ENCODE measurements around the gene C1QC.

C1QC gene

DNA sequence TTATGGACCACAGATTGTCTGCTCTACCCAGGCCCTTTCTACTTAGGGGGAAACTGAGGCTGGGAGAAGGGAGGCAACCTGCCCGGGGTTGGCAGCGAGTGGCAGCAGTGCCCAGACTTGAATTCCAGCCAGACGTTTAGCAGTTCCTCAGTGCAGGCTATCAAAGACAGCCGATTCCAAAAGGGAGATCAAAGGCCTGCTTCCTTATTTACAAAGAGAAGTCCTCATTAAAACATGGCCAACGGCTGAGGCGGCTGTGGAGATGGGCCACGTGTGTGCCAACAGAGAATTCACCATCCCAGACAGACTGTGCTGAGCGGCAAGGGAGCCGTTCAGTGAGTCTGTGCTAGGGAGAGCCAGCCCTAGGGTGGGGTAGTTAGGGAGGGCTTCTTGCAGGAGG, 37.3 kb downstream of the C1QC start:
- no peak for DNase-seq (ENCODE audit: low read depth, low spot score)

DNA sequence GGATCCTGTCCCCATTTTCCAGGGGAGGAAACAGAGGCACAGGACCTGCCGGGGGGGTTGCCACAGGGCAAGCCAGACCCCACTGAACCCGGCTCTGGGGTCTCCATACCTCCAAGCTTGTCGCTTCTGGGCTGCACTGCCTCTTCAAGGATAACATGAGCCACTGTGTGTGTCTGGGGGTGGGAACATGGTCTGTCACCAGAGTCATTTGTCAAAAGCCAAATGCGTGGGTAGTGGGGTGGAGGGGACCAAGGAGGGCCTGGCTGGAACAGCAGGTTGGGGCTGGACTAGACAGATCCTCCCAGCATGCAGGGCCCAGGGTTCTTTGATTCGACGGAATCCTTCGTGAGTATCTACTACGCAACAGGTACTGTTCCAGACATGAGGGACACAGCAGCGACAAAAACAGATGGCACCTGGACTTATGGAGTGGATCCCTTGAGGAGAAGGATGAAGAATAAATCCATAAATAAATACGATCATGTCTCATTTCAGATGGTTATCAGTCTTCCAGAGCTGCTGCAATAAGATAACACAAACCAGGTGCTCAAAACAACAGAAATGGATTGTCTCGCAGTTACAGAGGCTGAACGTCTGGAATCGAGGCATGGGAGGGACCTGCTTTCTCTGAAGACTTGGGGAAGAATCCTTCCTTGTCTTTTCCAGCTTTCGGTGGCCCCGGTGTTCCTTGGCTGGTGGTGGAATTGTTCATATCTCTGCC, 38.3 kb downstream of the C1QC start:
- DNase-seq (ENCODE audit: low read depth, low spot score): no peak

DNA sequence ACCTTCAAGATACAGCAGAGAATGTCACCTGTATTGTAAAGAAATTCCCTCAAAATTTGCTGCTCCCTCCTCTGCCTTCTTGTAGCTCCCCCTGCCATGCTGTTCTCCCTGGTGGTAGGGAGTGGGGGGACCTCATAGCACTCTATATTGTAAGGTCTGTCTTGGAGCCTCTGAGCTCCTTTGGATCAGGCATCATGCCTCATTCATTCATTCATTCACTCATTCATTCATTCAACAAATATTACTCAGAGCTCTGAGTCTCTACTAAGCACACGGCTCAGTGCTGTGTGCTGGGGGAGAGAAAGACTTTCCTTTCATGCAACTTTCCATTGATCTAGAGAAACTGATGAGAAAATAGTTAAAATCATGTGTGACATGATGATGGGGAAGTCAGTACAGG, 40.1 kb downstream of the C1QC start:
- no peak for DNase-seq (ENCODE audit: low read depth, low spot score)

DNA sequence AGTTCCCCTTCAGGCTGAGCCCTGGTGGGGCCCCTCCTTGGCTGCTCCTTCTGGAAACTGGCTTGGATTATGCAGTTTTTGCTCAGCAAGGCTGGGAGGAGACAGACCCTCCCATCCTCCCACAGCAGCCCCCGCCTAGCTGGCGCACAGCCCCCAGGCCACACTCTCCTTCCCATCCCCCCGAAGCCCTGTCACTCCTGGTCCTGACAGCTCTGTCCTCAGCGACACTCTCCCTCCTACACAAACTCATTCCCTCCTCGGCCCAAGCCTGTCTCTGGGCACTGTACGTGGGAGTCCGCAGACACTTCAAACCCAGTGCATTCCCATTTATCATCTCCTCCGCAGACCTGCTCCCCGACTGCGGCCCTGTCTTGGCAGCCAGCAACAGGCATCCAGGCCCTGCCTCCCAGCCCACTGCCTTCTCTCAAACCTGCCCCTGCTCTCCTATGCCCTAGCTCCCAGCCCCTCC, 42.2 kb downstream of the C1QC start:
- DNase-seq (ENCODE audit: low read depth, low spot score): peak; percentile 41

DNA sequence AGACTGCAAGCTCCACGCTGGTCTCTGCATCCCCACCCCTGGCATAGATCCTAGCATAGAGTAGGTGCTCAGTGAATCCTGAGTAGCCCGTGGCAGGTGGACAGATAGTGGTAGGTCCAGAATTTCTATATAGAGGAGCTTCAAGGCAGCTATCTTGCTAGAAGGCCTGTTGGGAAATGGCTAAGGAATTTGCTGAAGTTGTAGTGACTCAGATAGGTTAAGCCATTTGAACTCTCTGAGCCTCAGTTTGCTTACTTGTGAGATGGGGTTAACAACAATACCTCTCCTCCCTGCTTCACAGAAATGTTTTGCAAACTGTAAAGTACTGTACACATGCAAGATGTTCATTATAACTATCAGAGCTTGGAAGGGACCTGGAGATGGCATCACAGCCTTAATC, 43.8 kb downstream of the C1QC start:
- no peak for DNase-seq (ENCODE audit: low read depth, low spot score)

- no peak for DNase-seq (ENCODE audit: low read depth, low spot score)
Observed at GRCh38 chr1:22688466-22688865, 45.0 kb downstream of the C1QC start.

- peak; percentile 86 for DNase-seq (ENCODE audit: low read depth, low spot score)
Observed at GRCh38 chr1:22689505-22689904, 46.1 kb downstream of the C1QC start.

- no peak for DNase-seq (ENCODE audit: low read depth, low spot score)
Observed at GRCh38 chr1:22691031-22691753, 47.8 kb downstream of the C1QC start.

DNA sequence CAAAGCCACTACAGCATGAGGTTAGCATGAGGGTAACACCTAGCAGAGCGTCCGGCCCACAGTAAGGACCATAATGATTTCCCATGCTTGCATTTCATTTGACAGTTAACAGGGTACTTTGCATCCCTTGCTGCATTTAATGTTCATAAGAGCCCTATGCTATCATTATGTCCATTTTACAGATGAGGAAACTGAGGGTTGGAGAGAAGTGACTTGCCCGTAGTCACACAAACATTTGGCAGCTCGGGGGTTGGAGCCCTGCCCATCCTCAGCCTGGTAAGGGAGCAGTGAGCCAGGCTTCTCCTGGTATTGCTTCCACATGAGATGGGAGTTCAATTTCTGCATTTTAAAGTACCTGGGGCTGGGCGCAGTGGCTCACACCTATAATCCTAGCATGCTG, 50.7 kb downstream of the C1QC start:
- no peak for DNase-seq (ENCODE audit: low read depth, low spot score)

GRCh38 chr1:22696610-22697009, 53.2 kb downstream of the C1QC start:
- no peak for DNase-seq (ENCODE audit: low read depth, low spot score)

Measured in astrocyte of the hippocampus (primary cell).